ENCODE results near the gene BAD.
A peak's percentile ranks its signal among the peaks of the same experiment; 100 is the strongest.

The BAD gene

DNA sequence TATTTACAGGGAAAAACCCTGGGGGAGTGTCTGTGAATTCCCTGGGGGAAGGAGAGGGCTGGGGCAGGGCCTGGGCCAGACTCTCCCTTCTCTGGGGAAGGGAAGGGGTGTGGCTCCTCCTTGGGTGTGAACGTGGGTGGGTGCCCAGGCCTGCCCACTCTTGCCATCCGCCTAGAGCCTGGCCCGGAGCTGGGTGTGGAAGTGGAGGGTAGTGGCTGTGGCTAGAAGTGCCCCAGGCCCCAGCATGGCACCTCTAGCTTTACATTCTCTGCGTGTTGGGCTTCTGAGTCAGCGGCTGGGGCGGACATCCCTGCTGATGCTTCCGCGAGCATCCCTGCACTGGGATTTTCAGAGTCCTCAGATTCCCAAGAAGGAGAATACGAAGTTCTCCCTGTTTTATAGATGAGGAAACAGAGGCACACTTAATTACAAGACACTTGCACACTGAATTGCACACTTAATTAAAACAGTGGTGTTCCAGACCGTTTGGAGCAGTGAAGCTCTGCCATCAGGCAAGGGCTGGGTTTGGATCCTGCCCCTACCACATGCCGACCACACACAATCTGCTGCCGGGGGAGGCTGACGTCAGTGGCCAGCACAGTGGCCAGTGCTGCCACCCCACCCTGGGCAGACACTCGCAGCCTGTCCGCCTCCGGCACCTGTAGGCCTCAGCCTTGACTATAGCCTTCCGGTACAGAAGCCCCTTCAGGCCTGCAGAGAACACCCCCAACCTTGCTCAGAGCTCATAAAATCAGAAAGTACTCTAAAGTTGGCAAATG is 7.6 kb downstream of the BAD start:
- H3K4me3 ChIP-seq (ENCODE audit: low read depth, low read length) = no peak overlapping the region
- H3K9ac ChIP-seq (ENCODE audit: low read depth, low read length) = no peak overlapping the region
- peaks cover 7% of the 10 kb centered on the region for H3K36me3 ChIP-seq (ENCODE audit: control insufficient read depth, insufficient read depth, low read length)

DNA sequence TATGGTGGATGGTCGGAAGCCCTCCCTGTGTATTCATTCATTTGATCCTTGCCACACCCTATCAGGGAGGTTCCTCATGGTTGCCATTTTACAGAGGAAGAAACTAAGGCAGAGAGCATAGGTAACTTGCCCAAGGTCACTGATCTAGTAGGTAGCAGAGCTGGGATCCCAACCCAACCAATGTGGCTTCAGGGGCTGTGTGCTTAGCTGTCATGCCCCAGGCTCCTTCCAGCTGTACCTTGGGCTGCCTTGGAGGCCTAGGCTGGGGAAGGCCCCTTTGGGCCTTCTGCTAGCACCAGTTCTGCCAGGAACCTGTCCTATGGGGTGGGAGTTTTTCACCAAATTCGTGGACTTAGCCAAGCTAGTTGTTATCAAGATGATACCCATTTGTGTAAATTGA is 8.6 kb downstream of the BAD start:
- H3K36me3 ChIP-seq (ENCODE audit: control insufficient read depth, insufficient read depth, low read length) = peaks cover 7% of the 10 kb centered on the region
- H3K27me3 ChIP-seq (ENCODE audit: control insufficient read depth, insufficient read depth, low read length) = no peaks in the 10 kb centered on the region
- H3K4me1 ChIP-seq (ENCODE audit: control insufficient read depth, insufficient read depth, low read length) = no peaks in the 10 kb centered on the region
- H3K4me3 ChIP-seq (ENCODE audit: low read depth, low read length) = no peak overlapping the region
- H3K9me3 ChIP-seq (ENCODE audit: control insufficient read depth, insufficient read depth, low read length) = no peaks in the 10 kb centered on the region
- no peak overlapping the region for H3K9ac ChIP-seq (ENCODE audit: low read depth, low read length)

More for the DNA sequence above, 7.6 kb downstream of the BAD start:
- no peaks in the 10 kb centered on the region for H3K4me1 ChIP-seq (ENCODE audit: control insufficient read depth, insufficient read depth, low read length)
- no peaks in the 10 kb centered on the region for H3K27me3 ChIP-seq (ENCODE audit: control insufficient read depth, insufficient read depth, low read length)
- no peaks in the 10 kb centered on the region for H3K9me3 ChIP-seq (ENCODE audit: control insufficient read depth, insufficient read depth, low read length)

DNA sequence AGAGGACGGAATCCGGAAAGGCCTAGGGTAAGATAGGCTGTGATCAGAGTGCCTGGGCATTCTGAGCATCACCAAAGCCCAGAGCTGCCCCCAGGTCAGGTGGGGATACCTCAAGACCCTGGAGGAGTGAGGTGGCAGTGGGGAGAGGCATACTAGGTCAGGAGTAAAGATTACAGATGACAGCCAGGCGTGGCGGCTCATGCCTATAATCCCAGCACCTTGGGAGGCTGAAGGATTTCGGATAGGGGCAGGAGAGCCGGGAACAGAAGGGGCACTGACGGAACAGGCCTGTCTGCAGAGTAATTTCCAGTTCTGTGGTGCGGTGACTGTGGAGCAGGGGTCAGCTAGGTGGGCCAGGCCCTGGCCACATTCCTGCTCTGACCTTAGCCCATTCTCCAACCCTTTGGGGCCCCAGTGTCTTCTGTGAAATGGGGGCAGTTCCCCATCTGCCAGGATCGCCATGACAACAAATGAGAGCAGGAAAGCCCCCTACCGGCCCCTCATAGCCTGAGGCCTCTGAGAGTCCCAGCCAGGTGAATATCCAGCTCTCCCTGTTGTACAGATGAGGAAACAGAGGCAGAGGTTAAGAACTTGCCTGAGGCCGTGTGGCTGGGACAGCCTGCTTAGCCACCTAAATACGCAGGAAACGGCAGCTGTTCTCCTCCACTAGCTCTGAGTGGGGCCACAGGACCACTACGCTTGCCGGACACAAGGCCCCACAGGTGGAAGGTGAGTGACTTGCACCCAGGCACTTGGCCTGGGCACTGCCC is 9.2 kb downstream of the BAD start:
- Histone ChIP-seq H3K4me3 (ENCODE audit: low read depth, low read length) (no peak overlapping the region), H3K4me1 (ENCODE audit: control insufficient read depth, insufficient read depth, low read length) (no peaks in the 10 kb centered on the region), H3K27me3 (ENCODE audit: control insufficient read depth, insufficient read depth, low read length) (no peaks in the 10 kb centered on the region), H3K9me3 (ENCODE audit: control insufficient read depth, insufficient read depth, low read length) (no peaks in the 10 kb centered on the region), H3K36me3 (ENCODE audit: control insufficient read depth, insufficient read depth, low read length) (peaks cover 7% of the 10 kb centered on the region), H3K9ac (ENCODE audit: low read depth, low read length) (no peak overlapping the region)

DNA sequence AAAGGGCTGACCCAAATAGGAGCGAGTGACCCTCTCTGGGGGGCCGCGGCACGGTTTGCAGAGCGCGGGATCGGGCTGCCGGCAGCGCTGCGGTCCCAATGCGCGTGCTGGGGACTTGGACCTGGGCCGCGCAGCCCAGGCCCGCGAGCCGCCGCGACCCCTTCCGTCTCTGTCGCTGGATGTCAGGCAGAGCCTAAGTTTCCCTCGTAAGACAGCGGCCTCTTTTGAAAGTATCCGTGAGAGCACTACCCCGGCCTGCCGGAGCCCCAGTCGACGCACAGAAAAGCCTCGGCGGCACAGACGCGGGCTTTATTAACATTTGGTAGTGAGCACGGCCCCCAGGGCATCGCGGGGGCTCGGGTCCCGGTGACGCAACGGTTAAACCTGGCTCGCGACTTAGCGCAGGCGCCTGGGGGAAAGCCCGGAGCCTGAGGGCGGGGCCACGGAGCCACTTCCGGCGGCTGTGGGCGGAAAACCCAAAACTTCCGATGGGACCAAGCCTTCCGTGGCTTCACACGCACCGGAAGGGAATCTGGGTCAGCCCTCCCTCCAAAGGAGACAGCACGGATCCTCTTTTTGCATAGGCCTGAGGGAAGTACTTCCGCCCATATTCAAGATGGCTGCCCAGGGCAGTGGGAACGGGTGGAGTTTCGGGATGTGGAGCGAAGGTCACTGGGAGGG is 14.8 kb downstream of the BAD start:
- Histone ChIP-seq H3K36me3 (ENCODE audit: control insufficient read depth, insufficient read depth, low read length) (peaks cover 25% of the 10 kb centered on the region), H3K9ac (ENCODE audit: low read depth, low read length) (peak overlapping the region; percentile 98), H3K9me3 (ENCODE audit: control insufficient read depth, insufficient read depth, low read length) (no peaks in the 10 kb centered on the region), H3K27me3 (ENCODE audit: control insufficient read depth, insufficient read depth, low read length) (no peaks in the 10 kb centered on the region), H3K4me3 (ENCODE audit: low read depth, low read length) (peak overlapping the region; percentile 99), H3K4me1 (ENCODE audit: control insufficient read depth, insufficient read depth, low read length) (no peaks in the 10 kb centered on the region)

DNA sequence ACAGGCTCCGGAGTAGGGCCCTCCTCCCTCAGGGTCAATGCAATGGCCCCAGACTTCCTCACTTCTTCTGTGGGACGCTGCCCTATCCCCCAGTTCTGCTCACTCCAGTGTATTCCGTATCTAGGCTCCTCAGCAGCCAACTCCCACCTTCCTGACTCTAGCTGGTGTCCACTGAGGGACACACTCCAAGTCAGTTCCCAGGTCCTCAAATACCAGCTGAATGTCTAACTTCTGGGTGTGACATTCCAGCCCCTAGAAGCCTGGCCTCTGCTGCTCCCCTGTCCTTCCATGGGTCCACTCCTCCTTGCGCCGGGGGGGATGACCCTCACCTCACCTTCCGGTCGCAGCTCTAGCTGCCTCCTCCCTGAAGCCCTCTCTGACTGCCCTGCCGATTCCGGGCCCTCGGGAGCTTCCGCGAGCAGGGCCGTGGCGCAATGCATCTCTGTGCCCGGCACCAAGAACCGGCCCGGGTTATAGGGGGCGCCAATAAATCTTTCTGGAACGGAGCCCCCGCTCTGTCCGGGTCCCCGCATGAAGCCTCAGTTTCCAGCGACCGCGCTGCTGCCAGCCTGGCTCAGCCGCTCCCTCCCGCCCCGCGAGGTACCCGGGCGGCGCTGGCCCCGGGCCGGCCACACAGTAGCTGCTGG is 15.4 kb downstream of the BAD start:
- H3K36me3 ChIP-seq (ENCODE audit: control insufficient read depth, insufficient read depth, low read length) = peaks cover 32% of the 10 kb centered on the region
- no peaks in the 10 kb centered on the region for H3K4me1 ChIP-seq (ENCODE audit: control insufficient read depth, insufficient read depth, low read length)
- H3K27me3 ChIP-seq (ENCODE audit: control insufficient read depth, insufficient read depth, low read length) = no peaks in the 10 kb centered on the region
- H3K4me3 ChIP-seq (ENCODE audit: low read depth, low read length) = peak overlapping the region; percentile 65
- peak overlapping the region; percentile 89 for H3K9ac ChIP-seq (ENCODE audit: low read depth, low read length)
- H3K9me3 ChIP-seq (ENCODE audit: control insufficient read depth, insufficient read depth, low read length) = no peaks in the 10 kb centered on the region

DNA sequence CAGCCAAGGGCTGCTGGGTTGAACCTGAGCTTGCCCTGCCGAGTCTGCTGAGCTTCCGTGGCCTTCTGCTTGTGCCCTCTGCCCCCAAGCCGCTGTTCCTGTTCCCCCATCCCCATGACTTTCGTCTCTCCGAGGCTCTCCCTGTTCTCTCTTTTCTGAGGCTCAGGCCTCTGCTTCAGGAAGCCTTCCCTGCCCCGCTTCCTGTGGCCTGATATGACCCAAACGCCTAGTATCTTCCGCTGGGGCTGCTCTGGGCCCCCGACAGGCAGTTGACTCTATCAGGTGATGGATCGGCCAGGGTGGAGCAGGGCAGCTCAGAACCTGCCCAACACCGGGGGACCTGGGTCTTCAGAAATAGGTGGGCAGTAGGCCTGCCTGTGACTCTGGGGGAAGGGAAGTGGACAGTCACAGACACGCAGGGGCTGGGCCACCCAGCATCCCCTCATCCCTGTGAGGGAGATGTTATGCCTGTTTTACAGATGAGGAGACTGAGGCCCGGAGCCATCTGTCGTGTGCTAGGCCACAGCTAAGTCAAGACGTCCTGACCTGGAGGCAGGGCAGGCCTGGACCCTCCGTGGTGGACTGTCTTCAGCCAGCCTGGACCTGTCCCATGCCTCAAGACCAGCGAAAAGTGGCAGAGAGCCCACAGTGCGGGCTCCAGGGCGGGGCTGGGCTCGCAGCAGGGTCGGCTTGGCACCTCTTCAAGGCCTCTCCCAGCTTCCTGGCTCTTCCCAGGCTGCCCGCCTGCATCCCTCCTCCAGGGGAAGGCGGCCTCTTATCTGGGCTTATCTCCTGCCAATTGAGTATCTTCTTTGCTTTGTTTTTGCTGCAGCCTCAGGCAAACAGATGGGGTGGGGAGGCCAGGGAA is 16.2 kb downstream of the BAD start:
- H3K4me3 ChIP-seq (ENCODE audit: low read depth, low read length) = peak overlapping the region; percentile 65
- peak overlapping the region; percentile 89 for H3K9ac ChIP-seq (ENCODE audit: low read depth, low read length)
- H3K27me3 ChIP-seq (ENCODE audit: control insufficient read depth, insufficient read depth, low read length) = no peaks in the 10 kb centered on the region
- no peaks in the 10 kb centered on the region for H3K4me1 ChIP-seq (ENCODE audit: control insufficient read depth, insufficient read depth, low read length)
- H3K9me3 ChIP-seq (ENCODE audit: control insufficient read depth, insufficient read depth, low read length) = no peaks in the 10 kb centered on the region
- H3K36me3 ChIP-seq (ENCODE audit: control insufficient read depth, insufficient read depth, low read length) = peaks cover 39% of the 10 kb centered on the region

DNA sequence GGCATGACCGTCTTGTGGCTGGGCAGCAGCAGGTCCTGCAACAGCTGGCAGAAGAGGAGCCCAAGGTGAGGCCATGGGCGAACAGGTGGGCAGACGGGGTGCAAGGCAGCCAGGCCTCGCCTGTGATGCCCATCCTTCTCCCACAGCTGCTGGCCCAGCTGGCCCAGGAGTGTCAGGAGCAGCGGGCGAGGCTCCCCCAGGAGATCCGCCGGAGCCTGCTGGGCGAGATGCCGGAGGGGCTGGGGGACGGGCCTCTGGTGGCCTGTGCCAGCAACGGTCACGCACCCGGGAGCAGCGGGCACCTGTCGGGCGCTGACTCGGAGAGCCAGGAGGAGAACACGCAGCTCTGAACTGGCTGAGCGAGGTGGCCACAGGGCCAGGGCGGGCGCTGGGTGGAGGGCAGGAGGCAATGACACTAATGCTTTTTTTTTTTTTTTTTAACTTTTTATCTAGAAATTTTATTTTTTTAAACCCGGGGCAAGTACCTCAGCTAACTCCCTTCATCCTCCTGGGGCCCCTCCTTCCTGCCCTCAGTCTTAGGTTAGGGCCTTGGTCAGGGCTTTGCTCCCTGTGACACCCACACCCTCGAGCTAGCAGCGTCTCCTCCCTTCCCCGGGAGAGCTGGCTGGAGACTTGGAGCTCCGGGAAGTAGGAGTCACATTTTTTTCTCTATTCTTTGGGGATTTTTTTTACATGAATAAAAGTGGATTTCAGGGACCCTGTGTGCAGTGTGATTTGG is 17.1 kb downstream of the BAD start:
- H3K36me3 ChIP-seq (ENCODE audit: control insufficient read depth, insufficient read depth, low read length) = peaks cover 44% of the 10 kb centered on the region
- no peaks in the 10 kb centered on the region for H3K27me3 ChIP-seq (ENCODE audit: control insufficient read depth, insufficient read depth, low read length)
- H3K9ac ChIP-seq (ENCODE audit: low read depth, low read length) = no peak overlapping the region
- H3K4me3 ChIP-seq (ENCODE audit: low read depth, low read length) = no peak overlapping the region
- H3K4me1 ChIP-seq (ENCODE audit: control insufficient read depth, insufficient read depth, low read length) = no peaks in the 10 kb centered on the region
- no peaks in the 10 kb centered on the region for H3K9me3 ChIP-seq (ENCODE audit: control insufficient read depth, insufficient read depth, low read length)

DNA sequence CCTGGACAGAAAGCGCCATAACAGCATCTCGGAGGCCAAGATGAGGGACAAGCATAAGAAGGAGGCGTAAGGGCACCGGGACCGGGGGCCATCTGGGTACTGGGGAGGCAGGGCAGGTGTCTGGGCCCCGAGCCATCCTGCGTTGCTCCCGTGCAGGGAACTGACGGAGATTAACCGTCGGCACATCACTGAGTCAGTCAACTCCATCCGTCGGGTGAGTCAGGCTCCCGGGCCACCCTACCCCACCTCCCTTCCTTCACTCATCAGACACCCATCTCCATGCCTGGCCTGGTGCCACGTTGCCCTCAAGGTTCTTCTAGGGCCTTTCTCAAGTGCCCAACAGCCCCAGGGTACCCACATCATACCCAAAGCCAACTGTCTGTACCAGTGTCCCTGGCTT is 18.1 kb downstream of the BAD start:
- Histone ChIP-seq H3K36me3 (ENCODE audit: control insufficient read depth, insufficient read depth, low read length) (peaks cover 51% of the 10 kb centered on the region), H3K9me3 (ENCODE audit: control insufficient read depth, insufficient read depth, low read length) (no peaks in the 10 kb centered on the region), H3K4me1 (ENCODE audit: control insufficient read depth, insufficient read depth, low read length) (no peaks in the 10 kb centered on the region), H3K9ac (ENCODE audit: low read depth, low read length) (no peak overlapping the region), H3K4me3 (ENCODE audit: low read depth, low read length) (no peak overlapping the region), H3K27me3 (ENCODE audit: control insufficient read depth, insufficient read depth, low read length) (no peaks in the 10 kb centered on the region)

DNA sequence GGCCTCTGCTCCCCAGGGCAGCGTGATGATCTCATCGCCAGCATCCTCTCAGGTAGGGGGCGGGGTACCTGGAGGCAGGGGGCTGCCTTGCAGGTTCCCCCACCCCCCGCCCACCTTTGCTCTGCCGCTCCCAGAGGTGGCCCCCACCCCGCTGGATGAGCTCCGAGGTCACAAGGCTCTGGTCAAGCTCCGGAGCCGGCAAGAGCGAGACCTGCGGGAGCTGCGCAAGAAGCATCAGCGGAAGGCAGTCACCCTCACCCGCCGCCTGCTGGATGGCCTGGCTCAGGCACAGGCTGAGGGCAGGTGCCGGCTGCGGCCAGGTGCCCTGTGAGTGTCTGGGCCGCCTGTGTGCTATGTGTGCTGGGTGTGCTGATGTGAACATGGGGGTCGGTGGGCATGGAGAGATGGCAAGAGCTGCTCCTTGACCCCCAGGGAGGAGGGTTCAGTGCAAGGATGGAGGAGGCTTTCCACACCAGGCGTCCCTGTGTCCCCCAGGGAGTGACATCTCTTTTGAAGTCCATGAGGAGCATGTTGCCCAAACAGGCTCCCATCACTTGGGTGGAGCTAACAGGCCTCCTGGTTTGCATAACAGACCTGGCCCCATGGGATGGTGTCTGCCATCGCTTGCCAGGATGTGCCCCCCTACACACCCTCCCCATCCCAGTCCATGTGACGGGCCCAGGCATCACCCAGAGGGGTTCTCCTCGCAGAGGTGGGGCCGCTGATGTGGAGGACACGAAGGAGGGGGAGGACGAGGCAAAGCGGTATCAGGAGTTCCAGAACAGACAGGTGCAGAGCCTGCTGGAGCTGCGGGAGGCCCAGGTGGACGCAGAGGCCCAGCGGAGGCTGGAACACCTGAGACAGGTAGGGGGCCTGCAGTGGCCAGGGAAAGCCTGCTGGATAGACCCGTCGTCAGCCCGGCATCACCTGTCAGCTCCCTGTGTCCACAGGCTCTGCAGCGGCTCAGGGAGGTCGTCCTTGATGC is 19.0 kb downstream of the BAD start:
- H3K9ac ChIP-seq (ENCODE audit: low read depth, low read length) = no peak overlapping the region
- no peaks in the 10 kb centered on the region for H3K4me1 ChIP-seq (ENCODE audit: control insufficient read depth, insufficient read depth, low read length)
- H3K27me3 ChIP-seq (ENCODE audit: control insufficient read depth, insufficient read depth, low read length) = no peaks in the 10 kb centered on the region
- no peak overlapping the region for H3K4me3 ChIP-seq (ENCODE audit: low read depth, low read length)
- H3K36me3 ChIP-seq (ENCODE audit: control insufficient read depth, insufficient read depth, low read length) = peaks cover 56% of the 10 kb centered on the region
- H3K9me3 ChIP-seq (ENCODE audit: control insufficient read depth, insufficient read depth, low read length) = no peaks in the 10 kb centered on the region
